Activated naive CD8-positive, alpha-beta T cell treated with anti-CD3 and anti-CD28 coated beads, Interleukin-2, amount 50 U/mL, for 24 hours (primary cell): ENCODE results near the gene TSPEAR.
"Not testable (repeated sequence)": the region's sequence is repeated elsewhere in the genome, so short reads cannot be mapped to it uniquely, and the experiment has no call there.

Experiments used
- ATAC-seq: fragments of 150-1000 bp; cut with Tn5 transposase; one replicate; pipeline ENCODE4 v1.10.0; 2021
- DNase-seq: peaks from one replicate; pipeline ENCODE4 v3.0.0; 2021
- H3K27ac Mint-ChIP-seq: one replicate; pipeline ENCODE4 v1.8.0; 2021; ENCODE audit warnings: mild to moderate bottlenecking, mixed read lengths
- H3K27me3 Mint-ChIP-seq: one replicate; pipeline ENCODE4 v1.8.0; 2021; ENCODE audit warnings: mixed read lengths
- H3K36me3 Mint-ChIP-seq: one replicate; pipeline ENCODE4 v1.8.0; 2021; ENCODE audit warnings: low read depth, mixed read lengths
- H3K4me1 Mint-ChIP-seq: one replicate; pipeline ENCODE4 v1.8.0; 2021; ENCODE audit warnings: mixed read lengths
- H3K4me3 Mint-ChIP-seq: one replicate; pipeline ENCODE4 v1.8.0; 2021; ENCODE audit warnings: mild to moderate bottlenecking, moderate library complexity, mixed read lengths
- H3K9me3 Mint-ChIP-seq: one replicate; pipeline ENCODE4 v1.8.0; 2021; ENCODE audit warnings: mixed read lengths

TSPEAR gene

DNA sequence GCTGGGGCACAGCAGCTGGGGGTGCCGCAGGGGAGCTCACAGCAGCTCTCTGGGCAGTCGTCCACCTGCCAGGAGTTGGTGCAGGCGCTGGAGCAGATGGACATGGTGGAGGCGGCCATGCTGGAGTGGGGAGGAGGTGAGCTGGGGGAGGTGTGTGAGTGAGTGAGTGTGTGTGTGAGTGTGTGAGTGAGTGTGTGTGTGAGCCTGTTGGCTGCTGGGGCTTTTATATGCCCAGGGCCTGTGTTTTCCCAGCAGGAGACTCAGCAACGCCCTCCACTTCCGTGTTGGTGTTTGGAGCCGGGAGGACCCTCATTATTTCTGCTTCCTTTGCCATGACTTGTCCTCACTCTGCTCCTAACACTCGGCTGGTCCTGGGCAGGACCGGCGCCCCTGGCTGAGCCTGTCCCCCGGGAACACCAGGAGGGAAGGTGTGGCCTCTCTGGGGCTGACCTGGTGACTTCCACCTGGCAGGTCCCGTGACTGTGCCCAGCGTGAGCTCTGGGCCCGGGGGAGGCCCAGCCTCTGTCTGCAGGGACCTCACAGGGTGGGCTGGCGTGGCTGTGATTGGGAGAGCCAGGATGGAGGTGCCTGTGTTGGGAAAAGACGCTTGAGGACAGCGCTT, 159.9 kb downstream of the TSPEAR start, which contains the start of gene KRTAP10-2:
Gene KRTAP10-2, minus strand, starts transcription at position 166 of the 622 bp plus-strand sequence. Its CDS starts 47 bp downstream, at position 119.
- peaks cover 8% of the 10 kb centered on the region for H3K27me3 Mint-ChIP-seq
- ATAC-seq = no peak
- peaks cover 14% of the 10 kb centered on the region for H3K36me3 Mint-ChIP-seq
- no peak within 1 kb of the TSS for H3K27ac Mint-ChIP-seq
- H3K4me3 Mint-ChIP-seq = no peak within 1 kb of the TSS
- H3K4me1 Mint-ChIP-seq = peaks cover 14% of the 10 kb centered on the region
- no peak for DNase-seq
- peaks cover 26% of the 10 kb centered on the region for H3K9me3 Mint-ChIP-seq

DNA sequence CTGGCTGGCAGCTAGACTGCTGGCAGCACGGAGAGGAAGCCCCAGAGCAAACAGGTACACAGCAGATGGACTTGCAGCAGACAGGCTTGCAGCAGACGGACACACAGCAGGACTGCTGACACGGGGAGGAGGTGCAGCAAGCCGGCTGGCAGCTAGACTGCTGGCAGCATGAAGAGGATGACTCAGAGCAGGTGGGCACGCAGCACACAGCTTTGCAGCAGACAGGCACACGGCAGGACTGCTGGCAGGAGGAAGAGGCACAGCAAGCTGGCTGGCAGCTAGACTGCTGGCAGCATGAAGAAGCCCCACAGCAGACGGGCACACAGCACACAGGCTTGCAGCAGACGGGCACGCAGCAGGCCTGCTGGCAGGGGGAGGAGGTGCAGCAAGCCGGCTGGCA, 160.6 kb downstream of the TSPEAR start:
- Mint-ChIP-seq H3K27me3 (peaks cover 5% of the 10 kb centered on the region), H3K4me3 (no peak overlapping the region), H3K36me3 (peaks cover 14% of the 10 kb centered on the region), H3K4me1 (peaks cover 14% of the 10 kb centered on the region), H3K27ac (no peak overlapping the region), H3K9me3 (peaks cover 27% of the 10 kb centered on the region)
- no peak for DNase-seq
- ATAC-seq = no peak

DNA sequence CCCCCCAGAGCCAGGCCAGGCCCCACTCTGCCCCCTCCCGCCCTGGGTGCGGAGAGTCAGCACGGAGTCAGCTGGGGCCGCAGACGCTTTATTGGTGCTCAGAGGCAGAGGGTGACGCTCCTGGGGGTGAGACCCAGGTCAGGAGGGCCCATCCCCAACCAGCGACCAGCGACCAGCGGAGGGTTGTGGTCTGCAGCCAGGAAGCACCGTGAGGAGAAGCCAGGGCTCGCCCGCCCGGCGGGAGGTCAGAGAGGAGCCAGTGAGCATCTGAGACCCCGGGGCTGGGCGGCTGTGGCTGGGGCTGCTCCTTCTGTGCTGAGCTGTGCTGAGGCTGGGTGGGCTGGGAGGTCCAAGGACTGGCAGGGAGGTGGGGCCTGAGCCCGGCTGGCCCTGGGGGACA, 161.1 kb downstream of the TSPEAR start:
- Mint-ChIP-seq H3K4me1 (peaks cover 14% of the 10 kb centered on the region), H3K36me3 (peaks cover 19% of the 10 kb centered on the region), H3K9me3 (peaks cover 32% of the 10 kb centered on the region)
- not testable (repeated sequence) for H3K27me3 Mint-ChIP-seq, DNase-seq, ATAC-seq, H3K27ac Mint-ChIP-seq, H3K4me3 Mint-ChIP-seq

DNA sequence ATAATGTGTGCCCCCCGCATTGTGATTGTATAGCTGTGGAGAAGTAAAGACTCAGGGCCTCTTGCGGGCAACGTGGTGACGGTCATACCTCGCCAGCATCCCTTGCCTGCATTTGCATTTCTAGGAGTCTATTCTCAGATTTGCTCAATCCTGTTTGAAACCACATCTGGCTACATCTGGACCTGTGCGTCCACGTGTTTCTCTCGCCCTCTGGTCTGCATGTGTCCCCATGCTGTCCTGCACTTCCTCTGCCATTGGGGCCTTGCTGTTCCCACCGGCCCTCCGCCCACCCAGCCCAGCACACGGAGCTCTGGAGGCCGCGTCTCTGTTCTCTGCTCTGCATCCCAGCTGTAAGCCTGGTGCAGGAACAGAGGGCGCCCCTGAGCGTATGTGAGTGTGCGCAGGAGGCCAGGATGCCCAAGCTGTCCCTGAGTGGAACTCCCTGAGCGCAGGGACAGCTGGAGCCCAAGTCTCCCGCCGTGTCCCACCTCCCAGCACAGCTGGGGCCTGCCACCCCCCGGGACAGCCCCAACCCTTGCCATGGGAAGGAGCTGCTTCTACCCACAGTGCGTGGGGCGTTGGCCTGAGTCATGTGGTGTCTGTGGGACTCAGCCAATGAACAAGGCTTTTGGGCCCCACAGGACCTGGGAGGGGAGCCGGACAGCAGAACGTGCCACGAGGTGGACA, 161.7 kb downstream of the TSPEAR start:
- no peak for DNase-seq
- peaks cover 19% of the 10 kb centered on the region for H3K36me3 Mint-ChIP-seq
- H3K4me3 Mint-ChIP-seq = no peak overlapping the region
- no peak for ATAC-seq
- H3K4me1 Mint-ChIP-seq = peaks cover 14% of the 10 kb centered on the region
- H3K27me3 Mint-ChIP-seq = peaks cover 2% of the 10 kb centered on the region
- H3K9me3 Mint-ChIP-seq = peaks cover 29% of the 10 kb centered on the region
- no peak overlapping the region for H3K27ac Mint-ChIP-seq

DNA sequence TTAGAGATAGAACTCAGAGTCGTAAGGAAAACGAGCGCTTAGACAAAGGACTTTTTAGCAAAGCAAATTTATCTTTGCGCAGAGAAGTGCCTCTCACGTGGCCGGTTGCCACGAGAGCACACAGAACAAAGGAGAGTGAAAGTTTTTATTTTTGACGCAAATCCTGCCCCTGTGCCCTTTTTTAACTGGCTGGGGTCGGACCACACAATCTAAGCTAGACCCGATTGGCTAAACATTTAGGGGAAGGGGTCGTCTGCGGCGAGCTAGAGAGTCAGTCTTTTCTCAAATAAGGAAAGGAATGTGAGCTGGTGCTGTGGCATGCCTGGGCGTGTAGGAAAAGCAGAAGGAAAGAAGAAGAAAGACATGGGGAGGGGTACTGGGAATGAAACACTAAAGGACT, 162.4 kb downstream of the TSPEAR start:
- Mint-ChIP-seq H3K9me3 (peaks cover 26% of the 10 kb centered on the region), H3K36me3 (peaks cover 19% of the 10 kb centered on the region), H3K27ac (no peak overlapping the region), H3K4me3 (no peak overlapping the region), H3K27me3 (peaks cover 2% of the 10 kb centered on the region), H3K4me1 (peaks cover 14% of the 10 kb centered on the region)
- no peak for ATAC-seq
- no peak for DNase-seq

DNA sequence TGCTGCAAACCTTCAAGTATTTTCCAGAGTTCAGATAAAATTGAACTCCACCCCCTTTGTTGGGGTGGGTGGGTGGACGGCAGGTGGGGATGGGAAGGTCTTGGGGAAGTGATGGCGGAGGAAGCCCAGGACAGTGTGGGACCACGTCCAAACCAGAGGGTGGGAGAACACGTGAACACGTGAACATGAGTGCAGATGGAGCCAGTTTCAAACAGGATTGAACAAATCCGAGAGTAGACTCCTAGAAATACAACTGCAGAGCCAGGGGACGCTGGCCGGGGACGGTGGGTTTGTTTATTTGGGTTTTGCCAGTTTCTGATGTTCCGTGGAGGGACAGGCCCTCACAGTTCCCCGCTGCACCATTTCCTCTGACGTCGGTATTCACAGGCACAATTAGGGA, 163.0 kb downstream of the TSPEAR start:
- no peak for ATAC-seq
- Mint-ChIP-seq H3K9me3 (peaks cover 24% of the 10 kb centered on the region), H3K27ac (no peak overlapping the region), H3K4me1 (peaks cover 14% of the 10 kb centered on the region), H3K4me3 (no peak overlapping the region), H3K36me3 (peaks cover 19% of the 10 kb centered on the region), H3K27me3 (peaks cover 2% of the 10 kb centered on the region)
- DNase-seq = no peak

DNA sequence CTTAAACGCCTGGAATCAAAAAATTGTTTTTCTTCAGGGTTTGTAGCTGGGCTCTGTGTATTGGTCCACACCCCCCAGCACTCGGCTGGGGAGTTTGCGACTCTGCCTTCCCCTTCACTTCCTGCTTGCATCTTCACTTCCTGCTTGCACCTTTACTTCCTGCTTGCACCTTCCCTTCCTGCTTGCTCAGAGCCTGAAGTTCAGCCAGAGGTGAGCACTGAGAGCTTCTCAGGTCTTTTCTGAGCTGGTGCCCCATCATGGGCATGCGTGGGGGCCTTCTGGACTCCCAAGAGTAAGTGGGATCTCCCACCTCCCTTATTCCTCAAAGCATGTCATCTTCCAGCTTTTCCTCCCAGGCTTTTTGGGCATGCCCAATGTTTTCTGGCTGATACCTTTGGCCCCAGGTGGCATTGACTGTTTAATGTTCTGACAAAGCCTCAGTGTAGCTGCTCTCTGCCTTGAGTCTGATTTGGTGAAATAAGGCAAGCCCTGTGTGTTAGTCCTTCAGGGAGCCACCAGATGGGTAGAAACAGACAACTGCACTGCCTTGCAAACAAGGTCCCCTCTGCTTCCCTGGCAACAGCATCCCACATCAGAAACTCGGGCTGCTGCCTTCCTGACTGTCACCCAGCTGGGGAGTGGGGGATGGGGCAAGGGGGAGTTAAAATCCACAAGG, 163.6 kb downstream of the TSPEAR start:
- Mint-ChIP-seq H3K9me3 (peaks cover 21% of the 10 kb centered on the region), H3K27me3 (peaks cover 2% of the 10 kb centered on the region), H3K27ac (peak overlapping the region; percentile 86), H3K4me1 (peaks cover 14% of the 10 kb centered on the region), H3K4me3 (peak overlapping the region; percentile 52), H3K36me3 (peaks cover 19% of the 10 kb centered on the region)
- ATAC-seq (peak; percentile 69), DNase-seq (peak; percentile 18)

DNA sequence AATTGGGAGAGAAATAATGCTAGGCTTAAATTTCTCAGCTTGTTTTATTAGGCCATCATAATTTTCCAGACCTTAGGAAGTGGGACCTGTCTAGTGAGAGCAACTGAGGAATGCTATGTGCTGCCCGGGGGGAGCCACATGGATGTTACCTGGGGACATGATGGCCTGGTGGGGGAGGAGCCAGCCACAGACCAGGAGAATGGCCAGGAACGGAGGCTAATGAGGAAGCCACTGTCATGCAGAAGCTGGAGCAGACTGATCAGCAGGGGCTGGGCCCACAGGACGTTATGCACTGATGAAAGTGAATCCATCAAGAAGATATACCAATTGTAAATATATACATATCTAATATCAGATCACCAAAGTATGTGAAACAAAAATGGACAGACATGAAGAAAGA, 166.8 kb downstream of the TSPEAR start:
- no peak for ATAC-seq

DNA sequence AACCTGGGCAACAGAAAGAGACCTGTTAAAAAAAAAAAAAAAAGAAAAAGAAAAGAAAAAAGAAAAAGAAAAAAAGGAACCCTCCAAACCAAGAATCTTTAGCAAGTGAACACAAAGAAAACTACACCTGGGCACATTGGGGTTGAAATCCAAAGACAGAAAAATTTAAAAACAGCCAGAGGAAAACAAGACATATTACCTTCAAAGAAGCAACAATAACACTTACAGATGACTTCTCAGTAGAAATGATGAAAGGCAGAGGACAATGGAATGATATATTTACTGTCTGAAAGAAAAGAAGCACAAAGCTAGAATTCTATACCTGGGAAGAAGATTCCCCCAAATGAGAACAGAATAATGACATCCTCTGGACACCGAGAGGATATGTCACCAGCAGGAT, 168.7 kb downstream of the TSPEAR start:
- ATAC-seq (no peak), DNase-seq (no peak)
- Mint-ChIP-seq H3K27ac (no peak overlapping the region), H3K36me3 (peaks cover 17% of the 10 kb centered on the region), H3K4me1 (peaks cover 9% of the 10 kb centered on the region), H3K9me3 (peaks cover 20% of the 10 kb centered on the region), H3K27me3 (no peaks in the 10 kb centered on the region), H3K4me3 (no peak overlapping the region)

More for the DNA sequence above, 166.8 kb downstream of the TSPEAR start:
- no peak for DNase-seq
- Mint-ChIP-seq H3K27me3 (no peaks in the 10 kb centered on the region), H3K27ac (no peak overlapping the region), H3K4me1 (peaks cover 14% of the 10 kb centered on the region), H3K36me3 (peaks cover 19% of the 10 kb centered on the region), H3K4me3 (no peak overlapping the region), H3K9me3 (peaks cover 21% of the 10 kb centered on the region)

DNA sequence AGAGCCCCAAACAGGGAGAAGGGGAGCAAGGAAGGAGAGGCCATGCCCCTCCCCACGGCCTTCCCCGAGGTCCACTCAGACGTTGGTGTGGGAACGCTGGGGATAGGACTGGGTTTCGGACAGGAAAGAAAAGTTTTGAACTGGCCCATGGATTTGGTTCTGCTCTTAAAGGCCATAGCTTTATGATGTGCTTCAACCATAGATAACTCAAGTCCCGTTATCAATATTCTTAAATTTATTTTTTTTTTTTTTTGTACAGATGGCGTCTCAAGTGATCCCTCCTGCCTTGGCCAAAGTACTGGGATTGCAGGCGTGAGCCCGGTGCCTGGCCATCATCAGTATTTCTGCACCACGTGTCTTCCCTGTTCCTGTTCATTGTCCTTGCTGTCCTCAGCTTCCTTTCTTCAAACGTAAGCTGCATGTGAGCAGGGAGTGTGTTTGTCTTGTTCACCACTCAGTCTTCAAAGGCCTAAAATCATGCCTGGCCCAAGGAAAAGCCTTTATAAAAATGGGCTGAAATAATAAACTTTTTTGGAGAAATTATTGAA, 170.6 kb downstream of the TSPEAR start:
- H3K4me1 Mint-ChIP-seq = no peaks in the 10 kb centered on the region
- H3K36me3 Mint-ChIP-seq = peaks cover 4% of the 10 kb centered on the region
- peaks cover 6% of the 10 kb centered on the region for H3K9me3 Mint-ChIP-seq
- H3K27ac Mint-ChIP-seq = no peak overlapping the region
- no peaks in the 10 kb centered on the region for H3K27me3 Mint-ChIP-seq
- DNase-seq (no peak), ATAC-seq (no peak)
- no peak overlapping the region for H3K4me3 Mint-ChIP-seq

DNA sequence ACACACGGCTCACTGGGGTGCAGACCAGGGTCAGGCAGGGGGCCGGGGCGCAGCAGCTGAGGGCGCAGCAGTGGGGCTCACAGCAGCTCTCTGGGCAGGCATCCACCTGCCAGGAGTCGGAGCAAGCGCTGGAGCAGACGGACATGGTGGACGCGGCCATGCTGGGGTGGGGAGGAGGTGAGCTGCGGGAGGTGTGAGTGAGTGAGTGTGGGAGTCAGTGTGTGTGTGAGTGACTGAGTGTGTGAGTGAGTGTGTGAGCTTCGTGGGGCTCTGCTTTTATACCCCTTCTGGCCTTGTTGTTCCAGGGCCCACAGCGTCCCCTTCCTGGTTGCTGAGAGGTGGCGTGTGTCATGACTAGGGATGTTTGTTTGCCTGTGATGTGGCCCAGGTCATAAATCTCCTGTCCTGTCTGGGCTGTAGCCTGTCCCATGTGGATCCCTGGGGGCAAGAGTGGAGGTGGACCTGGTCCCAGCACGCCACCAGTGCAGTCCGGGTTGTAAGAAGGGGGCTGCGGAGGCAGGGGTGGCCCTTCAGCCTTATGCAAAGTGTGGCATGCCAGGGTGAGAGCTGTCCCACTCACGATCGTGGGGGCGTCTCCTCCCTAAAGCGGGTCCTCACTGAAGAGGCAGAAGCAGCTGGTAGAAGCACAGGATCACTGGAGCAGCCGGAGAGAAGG, 171.2 kb downstream of the TSPEAR start, which contains the start of gene KRTAP10-1:
Gene KRTAP10-1, minus strand, starts transcription at position 205 of the 676 bp plus-strand sequence. Its CDS starts 45 bp downstream, at position 160.
- Mint-ChIP-seq H3K27me3 (no peaks in the 10 kb centered on the region), H3K36me3 (no peaks in the 10 kb centered on the region), H3K27ac (no peak within 1 kb of the TSS), H3K9me3 (no peaks in the 10 kb centered on the region), H3K4me3 (no peak within 1 kb of the TSS), H3K4me1 (no peaks in the 10 kb centered on the region)
- no peak for ATAC-seq
- no peak for DNase-seq

DNA sequence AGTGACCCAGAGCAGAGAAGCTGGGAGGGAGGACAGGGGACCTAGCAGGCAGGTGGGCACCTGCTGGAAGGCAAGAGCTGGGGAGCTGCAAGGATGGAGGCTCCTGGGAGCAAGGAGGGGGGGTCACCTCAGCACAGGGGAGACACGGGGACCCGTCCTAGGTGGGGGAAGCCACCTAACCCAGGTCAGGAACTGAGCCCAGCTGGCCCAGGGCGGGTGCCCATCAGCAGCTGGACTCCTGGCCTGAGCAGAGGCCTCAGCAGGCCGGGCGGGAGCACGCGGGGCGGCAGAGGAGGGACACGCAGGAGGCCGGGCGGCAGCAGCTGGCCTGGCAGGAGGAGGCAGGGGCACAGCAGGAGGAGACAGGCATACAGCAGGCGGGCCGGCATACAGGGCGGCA, 172.3 kb downstream of the TSPEAR start:
- H3K36me3 Mint-ChIP-seq = no peaks in the 10 kb centered on the region
- DNase-seq (no peak), ATAC-seq (no peak)

DNA sequence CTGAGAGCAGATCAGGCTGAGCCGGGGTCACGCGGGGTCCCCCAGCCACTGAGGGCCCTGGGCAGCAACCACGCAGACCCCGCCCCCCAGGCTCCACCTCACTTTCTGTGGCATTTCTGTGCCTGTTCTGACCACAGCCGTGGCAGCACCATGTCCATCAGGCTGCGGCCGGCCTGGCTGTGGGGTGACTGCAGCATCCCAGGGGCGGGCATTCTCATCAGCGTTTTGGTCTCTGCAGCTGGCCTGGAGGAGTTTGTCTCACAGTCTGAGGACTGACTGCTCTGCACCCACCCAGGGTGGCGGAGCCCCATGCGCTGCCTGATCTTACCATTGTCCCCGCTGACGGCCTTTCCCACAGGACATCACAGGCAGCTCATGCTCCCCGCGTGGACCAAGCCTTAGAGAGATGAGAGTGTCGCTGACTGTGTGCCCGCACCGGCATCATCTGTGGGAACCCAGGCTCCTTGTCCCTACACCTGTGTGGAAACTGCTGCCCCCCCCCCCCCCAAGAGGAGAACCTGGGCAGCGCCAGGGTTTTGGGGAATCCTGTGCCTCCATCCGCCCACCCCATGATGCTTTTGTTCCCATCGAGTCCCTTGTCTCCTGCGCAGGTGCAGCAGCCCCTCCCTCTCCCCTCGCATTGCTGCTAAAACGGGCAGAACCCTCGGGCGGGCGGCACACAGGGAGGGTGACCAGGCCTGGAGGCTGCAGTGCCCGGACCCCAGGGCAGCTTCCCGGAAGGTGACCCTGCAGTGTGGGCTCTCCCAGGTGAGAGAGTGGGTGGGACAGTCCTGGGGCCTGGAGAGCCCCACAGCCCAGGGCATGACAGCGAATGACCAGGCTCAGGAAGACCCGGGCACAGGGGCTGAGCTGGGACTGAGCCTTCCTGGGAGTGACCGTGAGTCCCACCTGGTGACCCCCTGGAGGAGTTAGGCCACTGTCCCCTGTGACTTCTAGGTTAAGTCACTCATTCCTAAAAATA, 173.2 kb downstream of the TSPEAR start:
- no peaks in the 10 kb centered on the region for H3K36me3 Mint-ChIP-seq
- H3K27ac Mint-ChIP-seq = no peak overlapping the region
- DNase-seq (no peak), ATAC-seq (no peak)
- no peaks in the 10 kb centered on the region for H3K27me3 Mint-ChIP-seq
- H3K4me3 Mint-ChIP-seq = no peak overlapping the region
- no peaks in the 10 kb centered on the region for H3K4me1 Mint-ChIP-seq
- H3K9me3 Mint-ChIP-seq = no peaks in the 10 kb centered on the region

More for the DNA sequence above, 172.3 kb downstream of the TSPEAR start:
- no peaks in the 10 kb centered on the region for H3K9me3 Mint-ChIP-seq
- no peaks in the 10 kb centered on the region for H3K4me1 Mint-ChIP-seq
- no peak overlapping the region for H3K4me3 Mint-ChIP-seq
- H3K27ac Mint-ChIP-seq = no peak overlapping the region
- H3K27me3 Mint-ChIP-seq = no peaks in the 10 kb centered on the region
